Cardiac fibroblast (primary cell): ENCODE results near the gene C10orf120.

Source experiments
- DNase-seq, 2 donors: peaks; one replicate each; pipeline versions ENCODE4 v3.0.0 to v3.0.0-alpha.2; 2010; ENCODE audit warnings: low read depth in 2 of 2
- H3K4me3 ChIP-seq, 2 donors: replicated peaks in 1 of 2; 1 replicate in 1 of 2; 2 replicates in 1 of 2; pipeline ENCODE4 v1.5.1; 2011; ENCODE audit warnings: low read depth in 2 of 2, low read length in 2 of 2, mild to moderate bottlenecking in 2 of 2, moderate library complexity in 1 of 2
- CTCF ChIP-seq: IDR thresholded peaks from one replicate; pipeline ENCODE4 v1.5.1; 2011; ENCODE audit warnings: low read depth, mild to moderate bottlenecking, low read length, inconsistent platforms

The C10orf120 gene

GRCh38 chr10:122674781-122675180 is 24.9 kb downstream of the C10orf120 start:
- no peak overlapping the region for H3K4me3 ChIP-seq
- TF ChIP-seq CTCF: no peak
- no peak for DNase-seq

DNA sequence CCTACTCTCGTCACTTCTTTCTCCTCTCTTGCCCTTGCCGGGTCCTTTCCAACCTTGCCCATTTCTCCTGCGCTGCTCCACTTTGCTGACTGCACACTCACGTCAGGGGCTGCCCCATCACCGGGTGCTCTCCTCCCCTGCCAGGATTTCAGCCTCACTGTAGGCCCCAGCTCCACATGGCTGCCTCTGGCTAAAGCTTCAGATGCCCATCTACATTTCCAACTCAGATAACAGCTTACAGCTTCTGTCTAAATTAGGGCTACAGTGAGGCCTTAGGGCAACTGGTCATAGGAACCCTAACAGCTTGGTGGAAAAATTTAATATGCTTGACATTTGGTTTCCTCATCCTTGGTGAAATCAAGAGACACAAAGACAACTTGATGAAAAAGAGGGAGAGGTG is 25.9 kb downstream of the C10orf120 start:
- no peak for TF ChIP-seq CTCF
- no peak for DNase-seq
- H3K4me3 ChIP-seq: no peak overlapping the region

- H3K4me3 ChIP-seq: no peak overlapping the region
- no peak for DNase-seq
- TF ChIP-seq CTCF: no peak
Observed at GRCh38 chr10:122673269-122673668, 26.4 kb downstream of the C10orf120 start.

DNA sequence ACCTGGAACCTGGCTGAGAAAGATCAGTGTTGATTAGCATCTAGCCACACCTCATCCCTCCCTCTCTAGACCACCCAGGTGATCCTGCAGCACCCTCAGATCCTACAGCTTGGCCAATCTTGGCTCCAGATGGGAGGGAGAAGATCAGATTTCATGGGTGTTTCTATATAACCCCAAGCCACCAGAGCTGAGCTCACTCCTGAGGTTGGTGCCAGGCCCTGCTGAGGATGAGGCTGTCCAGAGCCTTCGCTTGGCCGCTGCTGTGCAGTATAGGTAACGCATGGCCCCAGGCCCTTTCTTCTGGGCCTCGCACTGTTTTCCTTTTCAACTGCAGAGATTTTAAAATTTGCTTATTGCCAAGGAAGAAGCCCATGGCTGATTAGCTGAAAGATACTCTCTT is 27.0 kb downstream of the C10orf120 start:
- no peak overlapping the region for H3K4me3 ChIP-seq
- no peak for DNase-seq
- TF ChIP-seq CTCF: no peak

DNA sequence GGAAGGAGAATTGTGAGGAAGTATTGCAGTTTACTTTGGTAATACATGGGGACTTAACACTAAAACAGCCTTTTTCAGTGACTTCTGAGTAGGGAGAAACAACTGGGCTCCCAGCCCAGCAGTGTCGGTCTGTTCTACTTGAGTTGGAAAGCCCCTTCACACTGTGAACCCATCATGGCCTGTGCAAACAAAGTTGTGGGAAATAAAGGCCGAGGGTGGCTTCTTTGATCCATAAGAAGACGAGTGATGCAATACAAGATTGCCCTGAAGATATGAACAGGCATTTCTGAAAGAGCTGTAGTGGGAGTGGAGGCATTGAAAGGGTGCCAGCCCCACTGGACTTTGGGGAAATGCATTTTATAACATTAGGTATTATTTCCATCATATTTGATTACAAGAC is 28.3 kb downstream of the C10orf120 start:
- TF ChIP-seq CTCF: no peak
- DNase-seq: no peak
- no peak overlapping the region for H3K4me3 ChIP-seq

GRCh38 chr10:122669842-122670241 is 29.8 kb downstream of the C10orf120 start:
- TF ChIP-seq CTCF: no peak
- no peak overlapping the region for H3K4me3 ChIP-seq
- no peak for DNase-seq

DNA sequence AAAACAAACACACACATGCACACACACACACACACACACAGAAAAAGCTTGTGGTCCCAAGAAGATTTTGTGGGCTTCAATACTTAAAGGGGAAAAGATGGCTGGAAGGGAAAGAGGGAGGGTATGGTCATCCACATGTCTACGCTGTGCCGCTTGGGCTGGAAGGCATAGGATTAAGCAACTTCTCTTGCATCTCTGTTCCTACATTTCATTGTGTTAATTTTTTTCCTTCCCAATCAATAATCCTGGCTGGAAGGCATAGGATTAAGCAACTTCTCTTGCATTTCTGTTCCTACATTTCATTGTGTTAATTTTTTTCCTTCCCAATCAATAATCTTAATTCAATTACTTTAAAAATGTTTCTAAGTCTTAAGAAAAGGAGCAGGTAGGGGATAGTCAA is 30.6 kb downstream of the C10orf120 start:
- no peak overlapping the region for H3K4me3 ChIP-seq
- TF ChIP-seq CTCF: no peak
- no peak for DNase-seq
